DMS53 (cell line): ENCODE data around the gene FNDC3B.

Experiments
- DNase-seq: peaks from one replicate; lab custom pipeline; 2025; lab: John Stamatoyannopoulos, UW

Gene FNDC3B

GRCh38 chr3:172339892-172340291 is 300.5 kb downstream of the FNDC3B start:
- no peak for DNase-seq

DNA sequence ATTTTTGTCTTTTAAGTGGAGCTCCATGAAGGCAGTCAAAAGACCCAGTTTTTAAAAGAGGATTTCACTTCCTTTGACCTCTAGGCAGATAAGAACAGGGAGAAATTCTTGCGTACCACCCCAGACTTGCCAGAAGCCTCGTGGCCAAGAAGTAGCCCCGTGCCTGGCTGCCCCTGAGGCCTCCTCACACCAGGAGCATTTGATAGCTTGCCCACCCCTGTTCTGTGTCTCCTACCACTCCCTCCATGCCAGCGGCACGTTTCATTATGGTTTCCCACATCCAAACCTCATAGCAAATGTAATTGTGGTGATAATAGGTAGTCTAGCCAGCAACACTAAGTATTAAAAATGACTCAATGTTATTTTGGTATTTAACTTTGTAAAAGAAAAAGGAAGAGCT is 301.2 kb downstream of the FNDC3B start:
- DNase-seq: no peak

DNA sequence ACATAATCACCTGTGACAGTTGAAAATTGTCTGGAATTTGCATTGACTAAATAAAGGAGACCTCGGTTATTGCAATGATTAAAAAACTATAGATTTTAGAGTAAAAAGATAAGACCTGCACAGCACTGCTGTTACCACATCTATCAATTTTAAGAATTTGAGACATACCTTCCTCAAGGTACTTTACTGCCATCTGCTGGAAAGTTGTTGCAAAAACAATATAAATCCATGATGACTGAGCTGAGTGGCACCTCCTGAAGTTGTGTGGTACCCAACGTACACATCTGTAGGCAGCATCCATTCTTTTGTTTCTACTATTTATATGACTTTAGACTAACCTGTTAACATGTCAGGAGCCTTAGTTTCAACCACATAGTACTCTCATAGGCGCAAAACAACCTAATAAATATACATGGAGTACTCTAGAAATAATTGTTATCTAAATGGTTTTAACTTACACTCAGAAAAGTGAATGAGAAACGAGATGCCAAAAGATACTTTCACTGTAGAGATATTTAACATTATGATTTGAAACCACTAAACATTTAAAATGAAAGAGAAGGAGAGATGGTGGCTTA is 302.2 kb downstream of the FNDC3B start:
- DNase-seq: peak; percentile 68

- DNase-seq: no peak
Observed at GRCh38 chr3:172342097-172342659, 302.8 kb downstream of the FNDC3B start.

DNA sequence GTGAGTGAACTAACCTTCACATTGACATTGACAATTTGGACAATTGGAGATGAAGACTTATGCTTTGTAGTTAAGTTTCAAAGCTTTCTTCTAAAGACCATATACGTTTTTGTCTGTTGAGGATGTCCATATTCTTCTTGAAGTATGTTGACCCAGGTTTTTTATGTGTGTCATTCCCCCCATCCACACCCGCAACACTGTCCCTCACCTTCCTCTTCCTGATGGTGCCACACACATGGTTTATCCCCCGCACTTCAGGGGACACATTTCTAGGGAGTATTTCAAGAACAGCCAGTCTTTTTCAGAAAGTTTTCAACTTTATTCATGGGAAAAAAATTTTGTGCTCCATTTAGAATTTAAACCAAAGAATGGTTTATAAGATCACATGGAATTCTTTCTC is 303.7 kb downstream of the FNDC3B start:
- DNase-seq: no peak

GRCh38 chr3:172343979-172344378 is 304.6 kb downstream of the FNDC3B start:
- DNase-seq: no peak

DNA sequence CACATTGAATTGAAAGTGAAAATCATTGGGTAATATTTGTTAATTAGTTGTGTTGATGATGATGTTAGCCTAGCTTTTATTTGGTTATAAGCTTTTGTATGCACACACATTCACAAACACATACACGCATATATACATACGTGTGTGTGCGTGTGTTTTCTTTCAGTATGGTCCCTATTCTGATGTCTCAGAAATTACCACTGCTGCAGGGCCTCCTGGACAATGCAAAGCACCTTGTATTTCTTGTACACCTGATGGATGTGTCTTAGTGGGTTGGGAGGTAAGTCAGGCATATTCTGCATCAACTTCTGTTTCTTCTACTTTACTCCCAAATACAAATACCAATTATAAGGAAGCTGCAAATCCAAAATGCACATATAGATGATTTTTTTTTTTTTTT is 306.8 kb downstream of the FNDC3B start:
- DNase-seq: no peak

DNA sequence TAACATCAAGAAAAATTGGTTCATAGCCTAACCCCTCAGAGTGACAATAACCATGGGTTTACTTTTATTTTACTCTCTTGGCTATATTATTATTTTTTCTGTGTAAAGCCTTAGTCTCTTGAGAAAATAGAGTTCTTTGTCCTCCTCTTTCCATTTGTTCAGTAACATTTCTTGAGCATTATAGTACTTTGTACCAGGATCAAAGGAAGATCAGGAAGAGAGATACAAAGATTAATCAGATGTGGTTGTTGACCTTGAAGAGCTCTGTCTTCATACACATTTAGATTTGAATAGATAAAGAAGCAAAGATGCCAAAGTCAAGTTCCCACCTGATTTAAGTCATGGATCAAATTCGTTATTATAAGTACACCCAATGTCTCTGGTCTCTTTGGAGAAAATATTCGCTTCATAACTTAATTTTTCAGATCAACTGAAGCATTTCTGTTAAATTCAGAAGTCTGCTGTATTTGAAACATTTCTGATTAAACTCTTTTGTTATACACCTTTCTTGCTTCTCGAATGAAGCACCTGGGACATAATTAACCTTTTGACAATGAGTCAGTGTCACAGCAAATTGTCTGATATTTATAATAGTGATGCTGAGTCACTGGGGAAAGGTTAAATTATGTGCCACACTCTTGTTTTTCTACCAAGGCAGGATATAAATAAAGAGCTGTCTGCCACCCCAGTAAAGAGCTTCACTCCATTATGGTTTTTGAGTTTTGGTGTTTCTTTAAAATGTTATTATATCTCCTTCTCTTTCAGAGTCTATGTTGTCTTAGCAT is 308.7 kb downstream of the FNDC3B start:
- DNase-seq: peak; percentile 4

GRCh38 chr3:172351895-172352466 is 312.6 kb downstream of the FNDC3B start:
- no peak for DNase-seq

GRCh38 chr3:172352786-172353185 is 313.4 kb downstream of the FNDC3B start:
- DNase-seq: no peak

GRCh38 chr3:172354931-172355499 is 315.6 kb downstream of the FNDC3B start:
- no peak for DNase-seq

DNA sequence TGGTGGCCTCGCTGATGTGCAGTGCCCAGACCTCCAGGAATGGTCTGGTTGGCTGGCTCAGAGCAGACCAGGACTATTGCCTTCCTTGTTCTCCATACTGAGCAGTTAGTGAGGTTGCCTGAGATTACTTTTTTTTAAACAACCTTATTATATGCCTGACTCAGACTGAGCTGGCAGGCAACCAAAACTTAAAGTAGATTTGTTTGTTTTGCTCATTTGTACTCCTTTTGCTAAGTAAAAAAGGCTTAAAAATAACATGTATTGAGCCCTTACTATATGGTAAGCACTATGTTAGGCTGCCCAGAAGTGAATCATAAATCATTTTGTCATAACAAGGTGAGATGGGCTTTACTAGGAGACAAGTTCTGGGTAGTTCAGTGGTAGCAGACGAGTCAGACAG is 316.5 kb downstream of the FNDC3B start:
- peak; percentile 15 for DNase-seq

- DNase-seq: no peak
Observed at GRCh38 chr3:172356427-172356826, 317.0 kb downstream of the FNDC3B start.

GRCh38 chr3:172357850-172358754 is 318.7 kb downstream of the FNDC3B start:
- DNase-seq: no peak

DNA sequence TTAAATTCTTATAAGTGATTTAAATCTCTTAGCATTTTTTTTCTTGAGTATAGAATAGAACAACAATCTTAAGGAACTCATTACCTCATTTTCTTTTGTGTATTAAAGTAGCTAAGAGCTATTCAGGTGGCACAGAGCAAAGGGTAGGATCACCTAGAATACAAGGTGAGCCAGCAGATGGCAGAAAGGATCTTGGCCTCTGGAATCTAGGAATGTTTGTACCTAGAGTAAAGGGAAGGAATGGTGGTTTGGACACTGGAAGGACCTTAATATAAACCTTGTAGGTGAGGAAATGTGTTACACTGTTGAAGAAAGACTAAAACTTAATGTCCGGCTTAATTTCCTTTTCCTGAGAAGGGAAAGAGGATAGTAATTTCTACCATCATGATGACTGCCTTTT is 319.9 kb downstream of the FNDC3B start:
- DNase-seq: peak; percentile 2

DNA sequence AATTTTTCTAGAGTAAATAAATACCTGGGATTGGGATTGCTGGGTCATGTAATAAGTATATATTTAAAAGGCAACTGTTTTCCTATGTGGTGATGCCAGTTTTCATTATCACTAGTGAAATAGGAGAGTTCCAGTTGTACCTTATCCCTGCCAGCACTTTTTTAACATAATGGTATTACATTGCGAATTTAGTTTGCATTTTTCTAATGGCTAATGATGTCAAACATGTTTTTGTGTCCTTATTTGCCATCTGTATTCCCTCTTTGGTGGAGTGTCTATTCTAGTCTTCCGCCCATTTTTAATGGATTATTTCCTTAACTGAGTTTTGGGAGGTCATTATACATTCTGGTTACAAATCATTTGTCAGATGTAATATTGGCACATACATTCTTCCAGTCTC is 320.6 kb downstream of the FNDC3B start:
- no peak for DNase-seq

DNA sequence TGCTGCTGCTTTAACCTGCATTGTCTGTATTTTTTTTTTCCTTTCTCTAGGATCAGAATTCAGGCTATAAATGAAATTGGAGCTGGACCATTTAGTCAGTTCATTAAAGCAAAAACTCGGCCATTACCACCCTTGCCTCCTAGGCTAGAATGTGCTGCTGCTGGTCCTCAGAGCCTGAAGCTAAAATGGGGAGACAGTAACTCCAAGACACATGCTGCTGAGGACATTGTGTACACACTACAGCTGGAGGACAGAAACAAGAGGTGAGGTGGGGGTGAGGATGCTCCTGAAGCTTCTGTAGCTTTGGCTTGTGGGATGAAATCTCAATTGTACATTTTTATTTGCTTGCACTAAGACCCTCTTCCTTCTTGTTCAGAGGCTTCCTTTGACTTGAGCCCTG is 323.2 kb downstream of the FNDC3B start:
- no peak for DNase-seq

- DNase-seq: no peak
Observed at GRCh38 chr3:172364374-172365027, 325.1 kb downstream of the FNDC3B start.

DNA sequence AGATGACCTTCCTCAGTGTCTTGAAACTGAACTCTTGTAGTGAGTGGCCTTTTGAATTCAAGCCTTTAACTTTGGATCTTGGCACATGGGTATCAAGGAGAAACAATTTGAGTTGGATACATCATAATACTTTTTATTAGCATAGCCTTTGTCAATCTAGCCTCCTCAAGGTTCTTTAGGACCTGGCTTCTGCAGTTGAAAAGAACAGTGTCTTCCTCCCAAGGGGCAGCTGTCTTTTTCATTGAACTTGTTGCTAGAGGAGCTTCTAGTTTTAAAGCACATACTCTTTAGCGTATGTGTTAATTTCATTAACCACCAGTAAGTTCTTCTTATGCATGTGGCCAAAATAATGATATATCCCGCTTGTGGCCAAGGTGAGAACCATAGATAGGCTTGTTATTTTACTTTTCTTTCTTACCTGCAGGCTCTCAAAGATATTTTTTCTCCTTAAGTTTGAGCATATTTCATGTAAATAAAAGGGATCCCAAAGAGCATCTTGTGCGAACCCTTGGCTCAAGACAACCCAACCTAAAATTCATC is 325.7 kb downstream of the FNDC3B start:
- no peak for DNase-seq

DNA sequence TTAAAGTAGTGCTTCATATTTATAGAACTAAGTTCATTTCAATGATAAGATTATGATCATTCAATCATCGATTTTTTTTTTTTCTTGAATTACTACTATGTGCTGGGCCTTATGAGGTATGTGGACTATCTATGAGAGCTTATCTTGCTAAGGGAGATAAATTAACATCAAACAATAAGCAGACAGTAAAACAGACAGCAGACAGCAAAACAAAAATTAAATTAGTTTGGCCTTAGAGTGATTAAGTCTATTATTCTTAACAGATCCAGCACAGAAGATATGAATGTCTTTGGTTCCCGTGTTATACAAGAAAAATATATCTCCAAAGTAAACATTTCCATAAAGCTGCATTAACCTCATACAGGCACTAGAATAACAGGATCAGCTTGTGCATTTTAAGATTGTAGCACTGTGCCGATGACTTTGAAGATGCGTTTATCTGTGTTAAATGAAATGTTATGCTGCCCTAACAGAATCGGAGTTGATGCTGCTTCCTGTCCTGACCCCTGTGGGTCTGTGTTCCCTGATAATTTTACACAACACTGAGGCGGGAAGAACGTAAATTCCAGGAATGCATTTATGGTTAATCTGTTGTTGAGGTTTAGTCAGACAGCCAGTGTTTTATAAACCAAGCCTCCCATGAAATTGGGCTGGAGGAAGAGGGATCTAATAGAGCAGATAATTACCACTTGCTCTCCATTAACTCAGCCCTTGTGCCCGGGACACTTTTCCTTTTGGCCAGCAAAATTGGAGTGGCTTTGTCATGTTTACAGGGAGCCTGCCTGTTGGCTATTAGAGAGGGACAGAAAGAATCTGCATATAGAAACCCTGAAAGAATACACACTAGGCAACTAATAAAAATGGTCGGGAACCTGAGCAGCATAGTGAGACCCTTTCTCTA is 328.1 kb downstream of the FNDC3B start:
- DNase-seq: no peak
